Measurements from ENCODE around the gene SELENOV. TPM values are rescaled to one million over a fixed set of nuclear protein-coding genes. Genes with fewer than 3 reads are reported as not detected.
A peak's percentile ranks its signal among the peaks of the same experiment; 100 is the strongest.

Gene SELENOV
- total RNA-seq, 2 donors from 2014 or later = not detected

- DNase-seq (ENCODE audit: low spot score) = no peak
- H3K27me3 ChIP-seq = no peaks in the 10 kb centered on the region
- no peaks in the 10 kb centered on the region for H3K36me3 ChIP-seq
- no peaks in the 10 kb centered on the region for H3K9me3 ChIP-seq
- peak overlapping the region; percentile 77 to 97 for H3K4me3 ChIP-seq
- TF ChIP-seq, protein P1, sequence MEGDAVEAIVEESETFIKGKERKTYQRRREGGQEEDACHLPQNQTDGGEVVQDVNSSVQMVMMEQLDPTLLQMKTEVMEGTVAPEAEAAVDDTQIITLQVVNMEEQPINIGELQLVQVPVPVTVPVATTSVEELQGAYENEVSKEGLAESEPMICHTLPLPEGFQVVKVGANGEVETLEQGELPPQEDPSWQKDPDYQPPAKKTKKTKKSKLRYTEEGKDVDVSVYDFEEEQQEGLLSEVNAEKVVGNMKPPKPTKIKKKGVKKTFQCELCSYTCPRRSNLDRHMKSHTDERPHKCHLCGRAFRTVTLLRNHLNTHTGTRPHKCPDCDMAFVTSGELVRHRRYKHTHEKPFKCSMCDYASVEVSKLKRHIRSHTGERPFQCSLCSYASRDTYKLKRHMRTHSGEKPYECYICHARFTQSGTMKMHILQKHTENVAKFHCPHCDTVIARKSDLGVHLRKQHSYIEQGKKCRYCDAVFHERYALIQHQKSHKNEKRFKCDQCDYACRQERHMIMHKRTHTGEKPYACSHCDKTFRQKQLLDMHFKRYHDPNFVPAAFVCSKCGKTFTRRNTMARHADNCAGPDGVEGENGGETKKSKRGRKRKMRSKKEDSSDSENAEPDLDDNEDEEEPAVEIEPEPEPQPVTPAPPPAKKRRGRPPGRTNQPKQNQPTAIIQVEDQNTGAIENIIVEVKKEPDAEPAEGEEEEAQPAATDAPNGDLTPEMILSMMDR (IDR thresholded peaks at IDR 0.05) = no peak
- peak overlapping the region; percentile 95 to 99 for H3K27ac ChIP-seq
- peaks cover 0 to 23% of the 10 kb centered on the region in 2 donors for H3K4me1 ChIP-seq
Measured at GRCh38 chr19:39539165-39539517, 24.2 kb downstream of the SELENOV start.

- peaks cover 0 to 23% of the 10 kb centered on the region in 2 donors for H3K4me1 ChIP-seq
- H3K27me3 ChIP-seq = no peaks in the 10 kb centered on the region
- H3K9me3 ChIP-seq = no peaks in the 10 kb centered on the region
- DNase-seq (ENCODE audit: low spot score) = peak; percentile 96
- TF ChIP-seq, protein P1 (IDR thresholded peaks at IDR 0.05) = peak; percentile 54 to 92
- H3K27ac ChIP-seq = peak within 1 kb of the TSS; percentile 95 to 99
- no peaks in the 10 kb centered on the region for H3K36me3 ChIP-seq
- peak within 1 kb of the TSS; percentile 77 to 97 for H3K4me3 ChIP-seq
Measured at GRCh38 chr19:39539518-39540332, 24.8 kb downstream of the SELENOV start, which contains the start of gene EID2. TSS of gene EID2 (minus strand) at chr19:39540161. CDS start at chr19:39540079, 82 bp downstream.

DNA sequence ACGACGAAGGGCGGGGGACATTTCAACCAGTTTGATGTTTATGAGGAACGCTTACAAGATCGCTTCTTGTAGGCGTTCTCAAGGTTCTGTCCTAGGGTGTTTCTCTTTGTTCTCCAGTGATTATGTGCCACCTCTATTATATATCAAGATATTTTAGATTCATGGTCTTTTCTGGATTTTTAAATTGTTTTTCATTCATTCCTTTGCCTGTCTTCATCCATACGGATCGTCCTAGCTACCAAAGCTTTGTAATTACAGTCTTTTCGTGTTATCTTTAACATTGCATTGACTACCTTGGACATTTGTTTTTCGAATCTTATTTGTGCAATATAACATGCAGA lies 25.4 kb downstream of the SELENOV start:
- H3K27me3 ChIP-seq = no peaks in the 10 kb centered on the region
- DNase-seq (ENCODE audit: low spot score) = no peak
- peak overlapping the region in 1 of 2 donors; percentile 95 for H3K27ac ChIP-seq
- peaks cover 0 to 23% of the 10 kb centered on the region in 2 donors for H3K4me1 ChIP-seq
- H3K36me3 ChIP-seq = no peaks in the 10 kb centered on the region
- no peaks in the 10 kb centered on the region for H3K9me3 ChIP-seq
- TF ChIP-seq, protein P1 (IDR thresholded peaks at IDR 0.05) = no peak
- H3K4me3 ChIP-seq = peak overlapping the region in 1 of 2 donors; percentile 77

GRCh38 chr19:39542206-39542605 lies 27.3 kb downstream of the SELENOV start:
- TF ChIP-seq, protein P1 (IDR thresholded peaks at IDR 0.05) = no peak
- Histone ChIP-seq H3K36me3 (no peaks in the 10 kb centered on the region), H3K27ac (no peak overlapping the region), H3K4me1 (peaks cover 0 to 23% of the 10 kb centered on the region in 2 donors), H3K4me3 (no peak overlapping the region), H3K9me3 (no peaks in the 10 kb centered on the region), H3K27me3 (no peaks in the 10 kb centered on the region)
- DNase-seq (ENCODE audit: low spot score) = no peak

- H3K36me3 ChIP-seq = no peaks in the 10 kb centered on the region
- H3K9me3 ChIP-seq = no peaks in the 10 kb centered on the region
- no peak overlapping the region for H3K27ac ChIP-seq
- no peak for DNase-seq (ENCODE audit: low spot score)
- no peaks in the 10 kb centered on the region for H3K27me3 ChIP-seq
- H3K4me1 ChIP-seq = peaks cover 0 to 15% of the 10 kb centered on the region in 2 donors
- TF ChIP-seq, protein P1 (IDR thresholded peaks at IDR 0.05) = no peak
- H3K4me3 ChIP-seq = no peak overlapping the region
Measured at GRCh38 chr19:39543477-39543857, 28.5 kb downstream of the SELENOV start.
